Right atrium auricular region (tissue), 2 donors: ENCODE data around the gene SYNPO. TPM values are rescaled to one million over a fixed set of nuclear protein-coding genes. Genes with fewer than 3 reads are reported as not detected.
A peak's percentile ranks its signal among the peaks of the same experiment; 100 is the strongest.

Source experiments
- DNase-seq: peaks from one replicate; pipeline ENCODE4 v3.0.0-alpha.2; 2019; ENCODE audit warnings: low spot score
- H3K27ac ChIP-seq, 2 donors: fragments of 200-600 bp; sonication (generic); 1 replicate in 1 of 2; 2 replicates in 1 of 2; pipeline ENCODE4 v1.5.1; 2016 to 2019
- H3K27me3 ChIP-seq, 2 donors: fragments of 200-600 bp; sonication (generic); one replicate each; pipeline versions ENCODE4 v1.5.1 to v1.6.0; 2017 to 2019
- H3K36me3 ChIP-seq: fragments of 200-600 bp; sonication (generic); one replicate; pipeline ENCODE4 v1.5.1; 2016
- H3K4me1 ChIP-seq, 2 donors: fragments of 200-600 bp; sonication (generic); one replicate each; pipeline versions ENCODE4 v1.5.1 to v1.6.0; 2017 to 2019
- H3K4me3 ChIP-seq, 2 donors: fragments of 200-600 bp; sonication (generic); 1 replicate in 1 of 2; 2 replicates in 1 of 2; pipeline ENCODE4 v1.5.1; 2017 to 2019; ENCODE audit warnings: mild to moderate bottlenecking in 1 of 2, moderate library complexity in 1 of 2
- H3K9me3 ChIP-seq, 2 donors: fragments of 200-600 bp; sonication (generic); one replicate each; pipeline ENCODE4 v1.5.1; 2019
- total RNA-seq, 2 donors: library from RNA; depleted of rRNA; stranded (reverse); fragments of >200 nt; gene quantifications; one replicate each; pipeline ENCODE4 v1.1.0, GENCODE V29; 2016
- TF ChIP-seq, protein P1 (sequence below), 2 donors: fragments of 200-600 bp; sonication (generic); IDR thresholded peaks; one replicate each; pipeline ENCODE4 v1.5.1; 2019; ENCODE audit warnings: antibody characterized with exemption in 2 of 2

The SYNPO gene
- total RNA-seq, 2 donors from 2014 or later, result 369 to 413 TPM

DNA sequence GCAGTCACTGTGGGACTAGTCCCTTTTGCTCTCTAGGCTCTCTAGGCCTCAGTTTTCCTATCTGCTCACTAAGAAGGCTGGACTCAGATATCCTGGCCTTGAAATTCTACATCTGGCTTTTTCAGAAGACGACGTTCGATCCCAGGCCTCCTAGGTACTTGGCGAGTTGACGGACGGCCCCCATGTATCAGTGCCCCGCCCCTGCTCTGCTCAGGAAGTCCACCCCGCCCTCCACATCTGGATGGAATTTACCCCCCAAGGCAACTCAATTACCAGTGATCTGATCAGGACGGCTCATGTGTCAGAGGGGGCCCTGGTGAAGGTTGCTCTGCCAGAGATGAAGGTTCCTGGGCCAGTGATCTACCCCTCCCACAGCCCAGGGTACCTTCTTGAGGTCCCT lies 44.1 kb upstream of the SYNPO start:
- H3K27ac ChIP-seq, result peak overlapping the region; percentile 62 to 78
- TF ChIP-seq, protein P1, sequence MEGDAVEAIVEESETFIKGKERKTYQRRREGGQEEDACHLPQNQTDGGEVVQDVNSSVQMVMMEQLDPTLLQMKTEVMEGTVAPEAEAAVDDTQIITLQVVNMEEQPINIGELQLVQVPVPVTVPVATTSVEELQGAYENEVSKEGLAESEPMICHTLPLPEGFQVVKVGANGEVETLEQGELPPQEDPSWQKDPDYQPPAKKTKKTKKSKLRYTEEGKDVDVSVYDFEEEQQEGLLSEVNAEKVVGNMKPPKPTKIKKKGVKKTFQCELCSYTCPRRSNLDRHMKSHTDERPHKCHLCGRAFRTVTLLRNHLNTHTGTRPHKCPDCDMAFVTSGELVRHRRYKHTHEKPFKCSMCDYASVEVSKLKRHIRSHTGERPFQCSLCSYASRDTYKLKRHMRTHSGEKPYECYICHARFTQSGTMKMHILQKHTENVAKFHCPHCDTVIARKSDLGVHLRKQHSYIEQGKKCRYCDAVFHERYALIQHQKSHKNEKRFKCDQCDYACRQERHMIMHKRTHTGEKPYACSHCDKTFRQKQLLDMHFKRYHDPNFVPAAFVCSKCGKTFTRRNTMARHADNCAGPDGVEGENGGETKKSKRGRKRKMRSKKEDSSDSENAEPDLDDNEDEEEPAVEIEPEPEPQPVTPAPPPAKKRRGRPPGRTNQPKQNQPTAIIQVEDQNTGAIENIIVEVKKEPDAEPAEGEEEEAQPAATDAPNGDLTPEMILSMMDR (IDR thresholded peaks at IDR 0.05), result no peak
- H3K27me3 ChIP-seq, result no peaks in the 10 kb centered on the region
- no peak for DNase-seq
- no peaks in the 10 kb centered on the region for H3K9me3 ChIP-seq
- no peaks in the 10 kb centered on the region for H3K36me3 ChIP-seq
- H3K4me3 ChIP-seq, result no peak overlapping the region
- peaks cover 0 to 91% of the 10 kb centered on the region in 2 donors for H3K4me1 ChIP-seq

DNA sequence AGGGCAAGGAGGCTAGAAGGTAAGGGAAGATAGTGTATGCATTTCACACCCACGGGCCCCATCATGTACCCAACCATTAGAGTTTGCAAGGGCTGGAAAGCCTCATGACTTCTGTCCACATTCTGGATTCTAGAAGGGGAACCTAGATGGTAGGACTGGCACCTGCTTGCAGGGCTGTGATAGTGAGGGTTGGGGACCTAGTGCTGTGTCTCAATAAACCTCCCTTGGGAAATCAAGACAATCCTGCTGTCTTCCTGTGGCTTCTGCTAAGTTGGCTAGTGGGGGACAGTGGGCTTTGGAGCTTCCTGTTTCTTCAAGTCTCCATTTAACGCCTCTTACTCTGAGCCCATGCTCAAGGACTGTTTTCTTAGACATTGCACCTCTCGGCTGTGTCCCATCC lies 43.6 kb upstream of the SYNPO start:
- Histone ChIP-seq H3K36me3 (no peaks in the 10 kb centered on the region), H3K9me3 (no peaks in the 10 kb centered on the region), H3K4me3 (no peak overlapping the region), H3K27ac (peak overlapping the region in 1 of 2 donors; percentile 78), H3K4me1 (peaks cover 0 to 91% of the 10 kb centered on the region in 2 donors), H3K27me3 (no peaks in the 10 kb centered on the region)
- no peak for DNase-seq
- TF ChIP-seq, protein P1 (IDR thresholded peaks at IDR 0.05), result no peak

DNA sequence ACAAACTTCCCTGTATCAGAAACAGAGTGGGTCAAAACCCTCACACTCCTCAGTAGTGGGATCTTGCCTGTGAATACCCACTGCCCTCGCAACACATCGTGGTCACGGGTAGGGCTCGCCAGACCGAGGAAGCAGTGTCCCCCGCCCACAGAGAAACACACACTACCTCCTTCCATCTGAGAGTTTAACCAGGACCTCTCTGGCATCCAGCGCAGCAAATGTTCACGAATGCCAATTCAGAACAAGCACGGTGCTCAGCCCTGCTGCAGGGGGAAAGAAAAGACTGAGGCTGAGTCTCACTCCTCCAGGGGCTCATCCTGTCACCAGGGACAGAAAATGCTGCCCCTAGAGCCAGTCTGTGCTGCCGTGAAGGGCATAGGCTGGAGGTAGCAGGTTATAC lies 42.5 kb upstream of the SYNPO start:
- no peak for DNase-seq

DNA sequence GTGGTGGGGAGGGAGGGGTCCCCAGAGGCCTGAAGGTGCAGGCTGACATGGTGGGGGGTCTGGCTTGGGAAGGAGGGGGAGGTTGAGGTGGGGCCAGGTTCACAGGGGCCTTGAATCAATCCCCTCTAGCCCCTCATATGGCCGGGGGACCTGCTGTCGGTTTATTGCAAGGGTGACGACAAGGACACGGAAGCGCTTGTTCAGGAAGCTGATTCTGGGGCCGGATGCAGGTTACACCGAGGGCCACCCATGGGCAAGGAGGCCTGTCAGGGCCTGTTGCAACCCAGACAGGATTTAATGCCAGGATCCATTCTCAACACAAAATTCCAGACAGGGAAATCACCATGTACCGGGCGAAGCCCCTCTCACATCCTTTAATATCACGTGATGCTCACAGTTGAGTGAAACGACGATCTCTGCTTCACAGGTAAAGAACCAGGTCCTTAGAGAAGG lies 41.6 kb upstream of the SYNPO start:
- no peak overlapping the region for H3K4me3 ChIP-seq
- H3K27me3 ChIP-seq, result no peaks in the 10 kb centered on the region
- DNase-seq, result no peak
- peak overlapping the region; percentile 80 to 99 for H3K27ac ChIP-seq
- no peaks in the 10 kb centered on the region for H3K36me3 ChIP-seq
- peaks cover 0 to 90% of the 10 kb centered on the region in 2 donors for H3K4me1 ChIP-seq
- TF ChIP-seq, protein P1 (IDR thresholded peaks at IDR 0.05), result no peak
- H3K9me3 ChIP-seq, result no peaks in the 10 kb centered on the region

More for the DNA sequence above, 42.5 kb upstream of the SYNPO start:
- H3K36me3 ChIP-seq, result no peaks in the 10 kb centered on the region
- H3K4me1 ChIP-seq, result peaks cover 0 to 90% of the 10 kb centered on the region in 2 donors
- no peaks in the 10 kb centered on the region for H3K27me3 ChIP-seq
- H3K4me3 ChIP-seq, result no peak overlapping the region
- H3K9me3 ChIP-seq, result no peaks in the 10 kb centered on the region
- TF ChIP-seq, protein P1 (IDR thresholded peaks at IDR 0.05), result no peak
- peak overlapping the region; percentile 80 to 99 for H3K27ac ChIP-seq

DNA sequence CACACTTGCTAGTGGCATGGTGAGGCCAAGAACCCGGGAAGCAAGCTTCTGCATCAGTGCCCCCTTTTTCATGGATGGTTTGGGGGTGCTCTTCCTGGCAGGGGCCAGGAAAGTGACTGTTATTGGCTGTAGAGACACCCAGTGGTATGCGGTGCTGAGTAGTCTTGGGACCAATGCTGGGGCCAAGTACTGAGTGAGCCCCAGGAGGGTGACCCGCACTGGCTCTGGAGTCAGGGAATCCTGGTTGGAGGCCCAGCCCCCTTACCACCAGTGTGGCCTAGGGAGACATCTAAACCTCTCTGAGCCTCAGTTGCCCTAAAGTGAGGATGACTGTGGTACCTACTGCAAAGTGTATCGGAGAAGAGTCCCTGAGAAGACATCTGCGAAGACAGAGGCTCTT lies 41.2 kb upstream of the SYNPO start:
- Histone ChIP-seq H3K27me3 (no peaks in the 10 kb centered on the region), H3K9me3 (no peaks in the 10 kb centered on the region), H3K4me1 (peaks cover 0 to 90% of the 10 kb centered on the region in 2 donors), H3K27ac (peak overlapping the region; percentile 80 to 99), H3K36me3 (no peaks in the 10 kb centered on the region), H3K4me3 (no peak overlapping the region)
- no peak for DNase-seq
- TF ChIP-seq, protein P1 (IDR thresholded peaks at IDR 0.05), result no peak

DNA sequence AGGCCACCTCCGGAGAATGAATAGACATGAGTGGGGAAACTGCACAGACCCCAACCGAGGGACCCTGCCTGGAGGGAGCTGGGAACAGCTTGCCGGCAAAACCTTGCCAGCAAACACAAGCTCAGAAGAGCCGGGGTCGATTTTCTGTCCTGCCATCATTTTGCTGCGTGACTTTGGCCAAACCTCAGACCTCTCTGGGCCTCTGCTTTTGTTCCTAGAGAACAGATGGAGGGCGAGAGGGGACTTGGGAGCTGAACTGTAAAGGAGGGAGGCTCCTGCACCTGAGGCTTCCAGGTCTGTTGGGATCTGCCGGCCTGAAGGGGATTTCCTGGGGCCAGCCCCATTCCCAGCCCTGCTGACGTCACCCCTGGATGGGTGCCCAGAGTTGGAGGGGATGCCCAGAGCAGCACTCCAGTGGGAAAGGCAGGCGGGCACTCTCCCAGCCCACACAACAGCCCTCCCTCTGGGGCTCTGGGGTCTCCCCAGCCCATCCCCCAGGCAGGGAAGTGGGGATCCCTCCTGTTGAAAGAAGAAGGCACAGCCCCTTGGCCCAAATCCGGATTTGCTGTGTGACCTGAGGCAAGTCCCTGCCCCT lies 40.4 kb upstream of the SYNPO start:
- H3K4me1 ChIP-seq, result peaks cover 0 to 88% of the 10 kb centered on the region in 2 donors

More for the DNA sequence above, 40.4 kb upstream of the SYNPO start:
- H3K9me3 ChIP-seq, result no peaks in the 10 kb centered on the region
- H3K36me3 ChIP-seq, result no peaks in the 10 kb centered on the region
- no peaks in the 10 kb centered on the region for H3K27me3 ChIP-seq
- no peak overlapping the region for H3K4me3 ChIP-seq
- TF ChIP-seq, protein P1 (IDR thresholded peaks at IDR 0.05), result no peak
- peak; percentile 91 for DNase-seq
- H3K27ac ChIP-seq, result peak overlapping the region; percentile 80 to 99
